NCI-H345 treated with DMSO at 0.1 percent for 48 hours (cell line): ENCODE results near the gene NT5C2.
A peak's percentile ranks its signal among the peaks of the same experiment; 100 is the strongest.
"Not testable (repeated sequence)": the region's sequence is repeated elsewhere in the genome, so short reads cannot be mapped to it uniquely, and the experiment has no call there.

Source experiments
- DNase-seq: peaks from one replicate; lab custom pipeline; 2025; ENCODE audit not compliant: unreplicated experiment; lab: John Stamatoyannopoulos, UW

The NT5C2 gene

DNA sequence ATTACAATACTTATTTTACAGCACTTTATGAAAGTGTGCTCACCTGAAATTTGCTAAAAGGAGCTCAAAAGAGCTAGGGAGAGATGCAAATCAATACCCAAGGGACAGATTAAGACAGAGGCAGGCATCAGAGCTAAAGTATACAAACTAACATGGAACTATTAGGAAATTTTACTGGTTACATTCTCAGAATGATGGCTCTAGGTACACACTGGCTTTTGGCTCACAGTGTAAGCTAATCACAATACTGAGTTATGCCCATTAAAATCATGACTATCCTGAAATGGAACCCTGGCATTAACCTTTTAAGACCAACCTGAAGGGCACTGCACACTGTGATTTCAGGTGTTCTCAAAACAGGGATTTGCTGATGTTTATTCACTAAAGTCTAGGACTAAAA, 98.1 kb downstream of the NT5C2 start:
- DNase-seq, result no peak

GRCh38 chr10:103090911-103091310, 102.2 kb downstream of the NT5C2 start:
- no peak for DNase-seq

- no peak for DNase-seq
Observed at GRCh38 chr10:103089493-103089892, 103.6 kb downstream of the NT5C2 start.

DNA sequence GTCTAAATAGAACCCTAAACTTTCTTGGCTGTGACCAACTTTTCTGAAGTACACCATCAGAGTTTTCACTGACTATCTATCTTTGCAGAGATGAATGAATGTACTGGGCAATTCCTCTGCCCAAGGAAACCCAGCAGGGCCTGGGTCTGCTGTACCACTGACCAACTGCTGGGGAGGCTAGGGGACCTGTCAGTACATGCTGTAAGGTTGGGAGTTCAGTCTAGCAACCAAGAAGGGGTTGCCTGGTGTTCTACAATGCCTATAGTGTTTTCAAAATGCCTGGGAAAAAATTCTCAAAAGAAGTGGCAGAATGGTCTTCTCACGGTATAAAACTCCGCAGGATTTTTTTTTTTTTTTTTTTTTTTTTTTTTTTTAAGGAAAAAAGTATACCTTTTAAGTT, 106.3 kb downstream of the NT5C2 start:
- DNase-seq, result no peak

- DNase-seq, result no peak
Observed at GRCh38 chr10:103086261-103086660, 106.8 kb downstream of the NT5C2 start.

DNA sequence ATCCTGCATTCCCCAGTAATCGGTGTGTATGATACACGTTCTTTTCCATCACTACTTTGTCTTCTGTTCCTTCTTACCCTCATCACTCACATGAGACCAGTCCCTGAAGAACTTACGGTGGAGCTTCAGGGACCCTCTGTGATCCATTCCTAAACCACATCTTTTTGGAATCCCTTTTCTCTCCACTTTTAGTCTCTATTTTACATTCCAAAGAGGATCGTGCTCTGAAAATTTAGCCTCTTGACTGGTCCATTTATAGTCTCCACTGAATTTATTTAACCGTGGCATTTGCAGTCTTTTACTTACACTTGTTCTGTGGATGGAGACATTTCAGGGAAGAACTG, 109.1 kb downstream of the NT5C2 start:
- DNase-seq, result no peak

DNA sequence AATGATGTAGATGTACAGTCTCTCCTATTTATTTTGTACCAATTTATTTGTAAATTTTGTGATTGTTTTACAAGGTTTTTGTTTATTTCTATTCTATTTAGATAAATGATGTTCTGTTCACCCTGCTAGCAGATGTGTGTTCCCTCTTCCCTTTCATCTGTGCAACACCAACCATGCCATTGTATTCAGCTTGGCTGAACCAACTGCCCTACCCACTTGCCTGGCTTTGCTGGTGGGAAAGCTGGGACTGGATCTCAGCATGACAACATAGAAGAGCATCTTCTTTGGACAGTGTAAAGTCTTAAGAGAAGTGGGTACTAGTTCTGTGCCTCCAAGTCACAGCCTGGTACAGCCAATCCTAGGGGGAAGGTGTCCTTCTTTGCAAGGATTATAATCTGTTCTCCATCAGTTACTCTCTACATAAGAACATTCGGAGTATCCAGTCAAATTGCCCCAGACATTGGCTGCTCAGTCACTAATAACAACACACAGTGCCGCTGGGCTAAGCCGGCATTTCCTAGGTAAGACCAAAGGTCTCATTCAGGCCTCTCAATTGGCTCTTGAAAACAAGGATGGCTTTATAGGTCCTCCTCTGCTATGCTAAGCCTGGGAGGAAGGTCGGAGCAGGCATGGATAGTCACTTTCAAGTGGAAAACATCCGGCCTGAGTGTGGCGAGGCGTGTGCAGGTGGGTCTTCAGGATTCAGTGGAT, 109.7 kb downstream of the NT5C2 start:
- DNase-seq, result no peak

DNA sequence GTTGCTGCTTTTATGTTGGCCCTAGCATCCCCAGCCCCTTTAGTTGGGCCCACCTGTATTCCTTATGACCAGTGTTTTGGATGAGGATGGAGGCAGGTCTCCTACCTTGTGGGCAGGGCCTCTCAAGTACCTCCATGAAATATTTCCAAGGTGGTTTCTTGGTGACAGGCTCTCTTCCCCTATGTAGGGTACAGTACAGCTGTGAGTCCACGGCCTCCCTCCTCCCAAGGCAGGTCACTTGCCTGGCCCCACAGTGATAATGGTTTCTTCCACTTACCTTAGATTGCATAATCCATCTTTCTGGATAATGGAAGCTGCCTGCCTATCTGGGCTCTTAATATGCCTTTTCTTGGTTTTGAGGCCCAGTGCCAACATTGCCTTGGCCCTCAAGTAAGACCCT, 110.4 kb downstream of the NT5C2 start:
- DNase-seq, result no peak

DNA sequence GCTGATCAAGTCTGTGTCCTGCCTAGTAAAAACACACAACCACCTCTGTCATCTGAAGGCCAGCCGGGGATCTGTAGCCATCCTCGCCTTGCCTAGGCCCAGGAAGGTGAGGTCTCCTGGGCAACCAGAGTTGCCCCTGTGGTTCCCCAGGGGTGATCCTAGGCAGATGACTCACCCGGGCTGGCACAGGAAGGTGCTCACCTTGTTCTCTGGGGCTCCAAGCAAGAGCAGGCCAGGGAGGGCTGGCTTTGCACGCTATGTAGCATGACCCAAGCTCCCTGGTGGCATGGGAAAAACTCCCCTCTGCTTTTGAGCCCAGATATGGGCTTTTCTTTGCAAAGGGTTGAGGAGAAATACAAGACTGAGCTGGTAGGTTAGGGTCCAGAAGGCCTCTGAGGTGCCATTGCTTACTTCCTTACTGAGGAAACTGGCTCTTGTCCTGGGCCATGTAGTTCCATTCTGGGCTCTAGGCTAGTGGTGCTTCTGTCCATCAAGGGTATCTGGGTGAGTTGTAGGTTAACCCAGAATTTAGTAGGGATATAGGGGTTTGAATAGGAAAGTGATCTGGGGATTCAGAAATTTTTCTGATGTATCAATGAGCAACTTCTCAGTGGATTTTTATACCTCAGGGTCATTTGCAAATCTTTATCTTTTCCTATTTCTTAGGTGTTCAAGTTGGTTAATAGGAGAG, 112.0 kb downstream of the NT5C2 start:
- no peak for DNase-seq

DNA sequence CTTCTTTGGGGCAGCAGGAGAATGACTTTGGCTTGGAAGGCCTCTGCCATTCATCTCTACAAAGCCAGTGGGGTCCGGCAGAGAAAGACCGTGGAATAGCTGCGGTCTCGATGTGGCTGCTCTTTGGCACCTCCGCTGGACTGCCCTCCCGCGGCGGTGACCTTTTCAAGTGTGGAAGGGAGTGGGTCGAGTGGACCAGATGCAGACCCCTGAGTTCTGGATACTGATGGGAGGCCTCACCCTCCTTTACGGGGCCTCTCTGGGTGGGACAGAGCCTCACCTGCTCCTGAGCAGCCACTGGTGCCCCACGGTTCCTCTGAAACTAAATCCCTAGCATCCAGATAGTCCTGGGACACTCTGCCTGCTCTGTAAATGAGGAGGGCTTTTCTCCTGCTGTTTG, 113.1 kb downstream of the NT5C2 start:
- DNase-seq, result no peak

GRCh38 chr10:103079100-103079499, 114.0 kb downstream of the NT5C2 start:
- DNase-seq, result no peak

DNA sequence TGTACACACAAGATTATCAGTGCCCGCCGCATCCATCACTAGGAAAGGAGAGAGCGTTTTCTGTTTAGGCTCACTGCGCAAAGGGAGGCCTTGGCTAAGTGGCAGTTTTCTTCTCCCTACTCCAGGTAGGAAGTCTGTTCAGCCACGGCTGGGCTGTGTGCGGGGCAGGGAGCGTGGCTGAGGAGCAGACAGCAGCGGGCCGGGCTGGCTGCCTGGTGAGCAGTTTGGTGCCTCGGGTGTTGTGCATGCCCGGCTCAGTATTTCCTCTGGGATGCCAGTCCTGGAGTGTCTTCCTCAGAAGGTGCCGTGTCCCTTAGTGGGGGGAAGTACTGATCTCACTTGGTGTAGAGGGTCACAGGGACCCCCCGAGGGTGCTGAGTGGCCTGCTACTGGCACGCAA, 114.4 kb downstream of the NT5C2 start:
- no peak for DNase-seq

DNA sequence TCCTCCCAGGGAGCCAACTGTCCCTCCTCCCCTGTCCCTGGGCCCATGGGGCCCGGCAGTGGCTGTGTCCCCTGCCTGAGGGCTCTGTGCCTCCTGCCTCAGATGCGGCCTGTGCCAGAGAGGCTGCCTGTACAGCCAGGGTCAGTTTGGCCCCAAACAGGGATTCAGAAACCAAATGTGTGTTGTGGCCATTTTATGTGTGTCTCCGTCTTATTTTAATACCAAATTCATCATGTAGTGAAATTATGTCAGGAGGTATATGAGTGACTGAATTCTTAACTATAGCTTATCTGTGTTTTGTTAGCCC, 114.8 kb downstream of the NT5C2 start:
- no peak for DNase-seq

DNA sequence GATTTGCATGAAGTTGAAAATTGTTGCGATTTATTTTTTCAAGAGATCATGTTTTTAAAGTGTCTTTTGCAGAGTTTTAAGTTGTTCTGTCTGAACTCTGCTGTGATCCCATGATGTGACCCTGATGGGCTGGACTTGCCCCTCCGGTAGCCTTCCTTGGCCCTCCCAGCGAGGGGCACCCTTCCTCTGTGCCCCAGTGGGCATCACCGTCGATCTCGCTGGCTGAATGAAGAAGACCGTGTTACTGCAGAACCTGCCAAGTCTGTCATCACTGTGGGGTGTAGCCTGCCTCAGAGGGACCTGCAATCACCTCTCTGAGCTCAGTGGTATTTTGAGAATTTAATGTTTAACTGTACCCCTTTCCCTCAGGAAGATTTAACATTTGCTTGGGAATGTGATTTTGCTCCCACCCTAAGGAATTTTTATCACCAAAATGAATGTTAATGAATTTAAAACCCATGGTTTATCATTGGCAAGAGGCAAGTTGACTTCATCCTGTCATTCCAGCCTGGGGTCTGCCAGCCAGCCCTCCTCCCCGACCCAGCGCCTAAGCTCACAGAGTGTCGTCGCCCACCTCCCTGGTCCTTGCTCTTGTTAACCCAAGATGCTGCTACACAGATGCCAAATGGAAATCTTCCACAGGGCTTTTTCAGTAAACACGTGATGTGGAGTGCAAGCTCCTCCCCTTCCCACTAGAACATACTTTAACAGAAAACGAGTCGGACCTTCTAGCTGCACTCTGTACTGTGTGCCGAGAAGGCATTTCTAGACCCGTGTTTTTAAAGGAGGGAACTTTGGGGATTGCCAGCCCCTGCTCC, 115.4 kb downstream of the NT5C2 start:
- no peak for DNase-seq

DNA sequence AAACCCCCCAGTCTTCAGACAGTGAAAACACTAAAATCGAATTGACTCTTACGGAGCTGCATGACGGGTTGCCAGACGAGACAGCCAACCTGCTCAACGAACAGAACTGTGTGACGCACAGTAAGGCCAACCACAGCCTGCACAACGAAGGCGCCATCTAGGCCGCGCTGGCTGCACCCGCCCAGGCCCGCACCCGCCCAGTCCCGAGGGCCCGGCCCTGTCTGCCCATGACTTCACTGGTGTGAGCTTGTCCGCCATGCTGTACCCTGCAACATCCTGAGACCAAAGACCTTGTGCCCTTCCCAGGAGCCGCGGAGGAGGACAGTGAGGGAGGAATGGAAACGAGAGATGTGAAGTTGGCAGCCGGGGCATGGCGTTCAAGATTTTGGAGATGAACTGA, 116.1 kb downstream of the NT5C2 start:
- DNase-seq, result no peak

- no peak for DNase-seq
Observed at GRCh38 chr10:103072891-103073290, 120.2 kb downstream of the NT5C2 start.

DNA sequence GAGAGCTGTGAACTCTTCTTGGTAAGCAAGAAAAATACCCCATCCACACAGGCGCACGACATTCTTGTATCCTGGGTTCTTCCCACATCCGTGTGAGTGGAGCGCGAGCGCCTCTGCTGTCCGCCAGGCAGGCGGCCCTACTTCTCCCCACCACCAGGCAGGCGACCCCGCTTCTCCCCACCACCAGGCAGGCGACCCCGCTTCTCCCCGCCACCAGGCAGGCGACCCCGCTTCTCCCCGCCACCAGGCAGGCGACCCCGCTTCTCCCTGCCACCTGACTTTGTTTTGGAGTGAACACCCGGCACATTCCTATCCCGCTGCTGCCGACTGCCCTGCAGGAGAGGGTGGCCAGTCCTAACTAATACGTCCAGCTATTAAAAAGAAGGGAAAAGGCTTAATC, 120.8 kb downstream of the NT5C2 start:
- no peak for DNase-seq

- peak; percentile 15 for DNase-seq
Observed at GRCh38 chr10:103069453-103070331, 123.4 kb downstream of the NT5C2 start.

- no peak for DNase-seq
Observed at GRCh38 chr10:103067956-103068355, 125.1 kb downstream of the NT5C2 start.

DNA sequence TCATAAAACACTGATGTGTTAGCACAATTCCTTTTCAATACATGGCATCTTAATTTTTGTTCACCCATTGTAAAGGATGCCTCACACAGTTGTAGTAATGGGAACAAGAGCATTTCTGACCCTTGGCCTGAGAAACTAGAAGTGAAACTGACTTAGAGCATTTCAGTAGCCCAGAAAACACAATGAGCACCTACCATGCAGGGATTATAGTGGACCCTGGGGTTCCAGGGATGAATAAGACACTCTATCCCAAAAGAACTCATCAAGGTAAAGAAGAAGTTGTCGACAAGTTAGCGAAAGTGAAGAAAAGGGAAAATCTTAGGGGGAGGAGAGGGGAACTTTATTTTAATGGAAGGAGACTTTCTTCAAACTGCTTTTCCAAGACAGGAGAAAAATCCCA, 125.6 kb downstream of the NT5C2 start:
- DNase-seq, result no peak

- not testable (repeated sequence) for DNase-seq
Observed at GRCh38 chr10:103067099-103067477, 126.0 kb downstream of the NT5C2 start.
